OCI-LY3 (cell line): ENCODE data around the gene FLACC1.

Source experiments
- H2AFZ ChIP-seq: fragments of 200-600, 300-600 bp; shearing (Covaris generic); 2 replicates; pipeline ENCODE4 v1.6.0; 2014; ENCODE audit warnings: antibody characterized with exemption, low read depth, low read length
- H3K27ac ChIP-seq: fragments of 200-600, 300-600 bp; sonication (generic); 2 replicates; pipeline ENCODE4 v1.5.1; 2014; ENCODE audit warnings: mild to moderate bottlenecking, low read length, moderate library complexity, mixed read lengths
- H3K27me3 ChIP-seq: fragments of 200-600, 300-600 bp; sonication (generic); 2 replicates; pipeline ENCODE4 v1.6.1; 2014; ENCODE audit warnings: low read depth, low read length, mixed read lengths
- H3K36me3 ChIP-seq: fragments of 200-600, 300-600 bp; sonication (generic); replicated peaks from 2 replicates; pipeline ENCODE3; 2014; ENCODE audit warnings: low read depth, low read length, mixed read lengths
- H3K4me1 ChIP-seq: fragments of 300-600, 200-600 bp; sonication (generic); 2 replicates; pipeline ENCODE4 v1.6.1; 2014; ENCODE audit warnings: low read length, mixed read lengths
- H3K4me2 ChIP-seq: fragments of 200-600, 300-600 bp; sonication (generic); 2 replicates; pipeline ENCODE4 v1.6.1; 2014; ENCODE audit warnings: low read length, mixed read lengths
- H3K4me3 ChIP-seq: fragments of 300-600, 200-600 bp; sonication (generic); 2 replicates; pipeline ENCODE4 v1.5.1; 2014; ENCODE audit warnings: antibody characterized with exemption, mild to moderate bottlenecking, low read length, moderate library complexity
- H3K79me2 ChIP-seq: fragments of 300-600, 200-600 bp; shearing (Covaris generic); 2 replicates; pipeline ENCODE4 v1.6.1; 2014; ENCODE audit warnings: mild to moderate bottlenecking, low read length, mixed read lengths
- H3K9ac ChIP-seq: fragments of 300-600, 200-600 bp; shearing (Covaris generic); 2 replicates; pipeline ENCODE4 v1.6.0; 2014; ENCODE audit warnings: mild to moderate bottlenecking, low read length, moderate library complexity
- H3K9me3 ChIP-seq: fragments of 200-600, 300-600 bp; shearing (Covaris generic); 2 replicates; pipeline ENCODE4 v1.6.1; 2014; ENCODE audit warnings: low read length, mixed read lengths; ENCODE audit not compliant: insufficient read depth
- H4K20me1 ChIP-seq: fragments of 200-600, 300-600 bp; sonication (generic); 2 replicates; pipeline ENCODE4 v1.6.1; 2016; ENCODE audit warnings: low read length, mixed read lengths; ENCODE audit not compliant: insufficient read depth
- CTCF ChIP-seq: fragments of 200-600, 300-600 bp; sonication (generic); IDR thresholded peaks from 2 replicates; pipeline ENCODE4 v1.5.1; 2014; ENCODE audit warnings: antibody characterized with exemption, low read length, low read depth
- EZH2phosphoT487 ChIP-seq: fragments of 200-600 bp; shearing (Covaris generic); IDR thresholded peaks from 2 replicates; pipeline ENCODE4 v1.6.1; 2018; ENCODE audit warnings: antibody characterized with exemption, mixed run types, low read depth

The FLACC1 gene

DNA sequence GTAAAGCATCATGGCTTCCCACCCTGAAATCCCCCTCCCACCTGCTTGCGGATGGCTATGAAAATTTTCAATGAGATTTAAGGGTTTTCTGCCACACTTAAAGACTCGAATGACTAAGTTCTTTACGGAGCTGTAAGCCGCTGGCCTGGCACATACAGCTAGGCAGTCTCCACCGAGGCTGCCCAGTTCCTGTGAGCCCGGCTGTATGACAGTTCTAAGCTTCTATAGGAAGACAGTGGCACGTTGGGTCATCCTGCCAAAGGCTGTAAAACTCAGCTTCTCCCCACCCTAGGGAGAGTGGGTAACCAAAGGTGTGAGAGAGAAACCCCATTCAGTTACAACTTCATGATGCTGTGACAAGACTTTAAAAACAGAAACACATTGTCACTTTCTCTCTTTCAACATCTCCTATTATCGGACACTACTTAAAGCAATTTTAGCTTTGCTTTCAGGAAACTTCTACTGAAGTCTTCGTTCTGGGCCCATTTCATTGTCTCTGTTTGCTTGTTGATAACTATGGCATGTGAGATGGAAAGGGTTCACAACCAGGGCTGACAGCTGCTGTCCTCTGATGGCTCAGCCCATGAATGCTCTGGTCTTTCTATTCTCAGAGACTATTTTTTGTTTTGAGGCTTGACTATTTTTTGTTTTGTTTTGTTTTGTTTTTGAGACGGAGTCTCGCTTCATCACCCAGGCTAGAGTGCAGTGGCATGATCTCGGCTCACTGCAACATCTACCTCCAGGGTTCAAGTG lies 89.7 kb downstream of the FLACC1 start:
- no peak overlapping the region for H3K27ac ChIP-seq
- peaks cover 44% of the 10 kb centered on the region for H3K36me3 ChIP-seq
- H3K9me3 ChIP-seq = no peaks in the 10 kb centered on the region
- no peak overlapping the region for H3K4me3 ChIP-seq
- no peak overlapping the region for H3K4me2 ChIP-seq
- peaks cover 60% of the 10 kb centered on the region for H3K79me2 ChIP-seq
- no peaks in the 10 kb centered on the region for H3K27me3 ChIP-seq
- H3K9ac ChIP-seq = no peak overlapping the region
- peaks cover 80% of the 10 kb centered on the region for H4K20me1 ChIP-seq
- no peak overlapping the region for H2AFZ ChIP-seq
- H3K4me1 ChIP-seq = peaks cover 12% of the 10 kb centered on the region
- TF ChIP-seq CTCF (no peak), EZH2phosphoT487 (no peak)

GRCh38 chr2:201266629-201267028 lies 90.5 kb downstream of the FLACC1 start:
- peaks cover 77% of the 10 kb centered on the region for H4K20me1 ChIP-seq
- no peaks in the 10 kb centered on the region for H3K9me3 ChIP-seq
- no peak overlapping the region for H3K4me2 ChIP-seq
- H3K79me2 ChIP-seq = peaks cover 65% of the 10 kb centered on the region
- H2AFZ ChIP-seq = no peak overlapping the region
- peaks cover 37% of the 10 kb centered on the region for H3K36me3 ChIP-seq
- no peak overlapping the region for H3K4me3 ChIP-seq
- H3K9ac ChIP-seq = no peak overlapping the region
- peaks cover 18% of the 10 kb centered on the region for H3K4me1 ChIP-seq
- TF ChIP-seq EZH2phosphoT487 (no peak), CTCF (no peak)
- no peaks in the 10 kb centered on the region for H3K27me3 ChIP-seq
- H3K27ac ChIP-seq = no peak overlapping the region

GRCh38 chr2:201264472-201265173 lies 92.5 kb downstream of the FLACC1 start:
- TF ChIP-seq EZH2phosphoT487 = no peak
- no peak for TF ChIP-seq CTCF
- Histone ChIP-seq H3K36me3 (peaks cover 24% of the 10 kb centered on the region), H4K20me1 (peaks cover 66% of the 10 kb centered on the region), H3K9me3 (no peaks in the 10 kb centered on the region), H3K4me2 (no peak overlapping the region), H3K27ac (no peak overlapping the region), H3K79me2 (peaks cover 80% of the 10 kb centered on the region), H3K27me3 (no peaks in the 10 kb centered on the region), H3K9ac (no peak overlapping the region), H3K4me3 (no peak overlapping the region), H3K4me1 (peaks cover 32% of the 10 kb centered on the region), H2AFZ (no peak overlapping the region)

GRCh38 chr2:201263779-201264178 lies 93.4 kb downstream of the FLACC1 start:
- H3K36me3 ChIP-seq = peaks cover 18% of the 10 kb centered on the region
- no peak overlapping the region for H2AFZ ChIP-seq
- H3K27ac ChIP-seq = no peak overlapping the region
- H3K9me3 ChIP-seq = no peaks in the 10 kb centered on the region
- TF ChIP-seq CTCF (no peak), EZH2phosphoT487 (no peak)
- H3K79me2 ChIP-seq = peaks cover 87% of the 10 kb centered on the region
- no peaks in the 10 kb centered on the region for H3K27me3 ChIP-seq
- H3K4me3 ChIP-seq = no peak overlapping the region
- peaks cover 40% of the 10 kb centered on the region for H3K4me1 ChIP-seq
- no peak overlapping the region for H3K4me2 ChIP-seq
- H4K20me1 ChIP-seq = peaks cover 61% of the 10 kb centered on the region
- no peak overlapping the region for H3K9ac ChIP-seq
